NCI-H446 (cell line): Measurements from ENCODE around the gene CD48.

Source experiments
- DNase-seq, 2 experiments: peaks; one replicate each; lab custom pipeline; 2025; lab: John Stamatoyannopoulos, UW

CD48 gene, protein sequence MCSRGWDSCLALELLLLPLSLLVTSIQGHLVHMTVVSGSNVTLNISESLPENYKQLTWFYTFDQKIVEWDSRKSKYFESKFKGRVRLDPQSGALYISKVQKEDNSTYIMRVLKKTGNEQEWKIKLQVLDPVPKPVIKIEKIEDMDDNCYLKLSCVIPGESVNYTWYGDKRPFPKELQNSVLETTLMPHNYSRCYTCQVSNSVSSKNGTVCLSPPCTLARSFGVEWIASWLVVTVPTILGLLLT

GRCh38 chr1:160711602-160712311 lies at the start of gene CD48:
Gene CD48 (minus strand): TSS chr1:160711822. CDS start chr1:160711763, 59 bp downstream.
- no peak for DNase-seq

GRCh38 chr1:160761046-160761445 lies 49.4 kb upstream of the CD48 start:
- DNase-seq: no peak

GRCh38 chr1:160759740-160760139 lies 48.1 kb upstream of the CD48 start:
- no peak for DNase-seq

DNA sequence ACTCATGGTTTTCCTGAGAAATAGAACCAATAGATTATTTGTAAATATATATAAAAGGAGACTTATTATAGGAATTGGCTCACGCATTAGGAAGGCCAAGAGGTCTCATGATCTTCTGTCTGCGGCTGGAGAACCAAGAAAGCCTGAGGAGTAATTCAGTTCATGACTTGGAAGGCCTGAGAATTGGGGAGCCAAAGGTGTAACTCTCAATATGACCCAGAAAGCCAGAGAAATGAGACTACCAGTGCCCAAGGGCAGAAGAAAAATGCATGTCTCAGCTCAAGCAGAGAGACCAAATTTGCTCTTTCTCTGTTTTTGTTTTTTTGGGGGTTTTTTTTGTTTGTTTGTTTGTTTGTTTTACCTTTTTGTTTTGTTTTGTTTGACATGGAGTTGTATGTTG lies 46.9 kb upstream of the CD48 start:
- DNase-seq: no peak

- no peak for DNase-seq
Observed at GRCh38 chr1:160756849-160757201, 45.2 kb upstream of the CD48 start.

DNA sequence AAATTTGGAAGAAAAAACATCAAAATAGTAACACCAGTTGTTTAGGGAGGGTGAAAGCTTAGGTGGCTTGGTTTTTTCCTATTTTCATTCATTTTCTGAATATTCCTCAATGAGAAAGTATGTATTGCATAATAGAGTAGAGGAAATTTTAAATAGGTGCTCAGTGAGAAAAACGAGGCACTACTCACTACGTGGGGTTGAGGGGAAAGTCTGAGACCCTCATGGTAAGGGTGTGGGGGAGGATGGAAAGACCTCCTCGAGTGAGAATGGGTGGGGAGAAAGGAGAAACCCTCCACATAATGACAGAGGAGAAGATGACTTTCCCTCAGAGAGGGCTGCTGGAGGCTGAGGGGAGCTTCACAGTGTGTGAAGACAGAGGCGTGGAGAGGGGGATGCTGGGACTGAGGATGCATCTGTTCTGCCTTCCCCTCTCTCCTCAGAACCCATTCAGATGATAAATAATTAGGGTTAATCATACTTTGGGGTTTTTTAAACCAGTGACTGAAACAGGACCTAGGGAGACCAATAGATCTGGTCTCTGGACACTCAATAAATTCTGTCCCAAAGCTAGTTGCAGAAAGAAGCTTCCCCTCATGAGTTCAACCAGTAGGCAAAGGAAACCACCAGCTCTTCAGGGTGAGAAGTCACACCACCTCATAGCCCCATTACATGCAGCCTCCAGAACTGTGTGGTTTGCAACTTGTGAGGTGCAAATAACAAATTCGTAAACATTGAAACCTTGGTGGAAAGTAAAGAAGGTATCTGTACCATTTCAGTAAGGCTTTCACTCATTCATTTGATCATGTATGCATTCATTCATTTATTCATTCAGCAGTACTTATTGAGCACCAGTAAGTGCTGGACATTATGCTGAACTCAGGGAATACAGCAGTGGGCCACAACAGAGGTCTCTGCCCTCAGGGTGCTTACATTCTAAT lies 44.6 kb upstream of the CD48 start:
- no peak for DNase-seq

GRCh38 chr1:160755461-160755860 lies 43.8 kb upstream of the CD48 start:
- DNase-seq: no peak

DNA sequence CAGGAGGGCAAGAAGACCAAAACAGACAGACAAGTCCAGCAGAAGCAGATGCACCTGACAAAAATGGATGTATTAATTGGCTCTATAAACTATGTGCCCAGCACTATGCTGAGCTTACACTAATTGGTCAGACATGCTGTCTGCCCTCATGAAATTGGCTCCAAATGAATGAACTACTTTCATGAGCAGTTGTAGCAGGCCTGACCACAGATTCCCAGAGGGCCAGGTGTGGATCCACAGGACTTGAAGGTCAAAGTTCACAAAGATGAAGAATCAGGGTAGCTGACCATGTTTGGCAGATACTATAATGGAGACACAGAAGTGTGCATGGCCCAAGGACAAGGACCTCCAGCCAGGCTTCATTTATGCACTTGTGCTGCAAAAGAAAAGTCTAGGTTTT lies 42.0 kb upstream of the CD48 start:
- no peak for DNase-seq

- no peak for DNase-seq
Observed at GRCh38 chr1:160752924-160753323, 41.3 kb upstream of the CD48 start.

DNA sequence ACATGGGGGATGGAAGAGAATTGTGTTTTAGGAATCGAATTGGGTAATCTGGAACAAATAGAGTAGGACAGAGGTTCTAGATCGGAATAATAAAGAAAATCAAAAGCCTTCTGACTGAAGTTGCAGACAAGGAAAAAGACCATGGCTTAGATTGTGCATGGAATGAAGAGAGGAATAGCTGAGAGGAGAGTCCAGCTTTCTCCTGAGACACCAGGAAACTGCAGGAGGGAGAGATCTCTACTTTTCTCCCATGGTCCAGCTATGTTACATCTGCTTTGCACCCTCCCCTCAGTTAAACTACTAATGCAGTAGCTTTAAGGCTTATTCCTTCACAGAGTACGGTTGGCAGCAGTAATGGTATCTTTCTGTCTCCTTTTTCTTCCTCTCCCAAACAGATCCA lies 40.8 kb upstream of the CD48 start:
- no peak for DNase-seq

DNA sequence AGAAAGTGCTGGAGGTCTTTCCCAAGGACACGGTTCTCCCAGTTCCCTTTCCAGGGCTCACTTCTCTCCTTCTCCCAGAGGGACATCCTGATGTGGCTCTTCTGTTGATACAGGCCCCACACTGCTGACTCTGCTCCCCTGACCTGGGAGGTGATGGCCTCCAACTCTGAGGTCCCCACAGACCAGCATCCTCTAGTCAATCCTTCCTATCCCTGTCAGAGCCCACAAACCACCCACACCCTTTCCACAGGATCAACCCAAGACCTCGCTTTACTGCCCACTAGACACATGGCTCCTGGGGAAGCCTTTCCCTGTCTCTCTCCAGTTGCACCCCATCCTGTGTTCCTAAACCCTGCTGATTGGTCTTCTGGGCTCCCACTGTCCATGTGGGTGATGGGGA lies 39.0 kb upstream of the CD48 start:
- DNase-seq: no peak

GRCh38 chr1:160748878-160749269 lies 37.3 kb upstream of the CD48 start:
- DNase-seq: no peak

GRCh38 chr1:160748181-160748877 lies 36.7 kb upstream of the CD48 start:
- DNase-seq: no peak

DNA sequence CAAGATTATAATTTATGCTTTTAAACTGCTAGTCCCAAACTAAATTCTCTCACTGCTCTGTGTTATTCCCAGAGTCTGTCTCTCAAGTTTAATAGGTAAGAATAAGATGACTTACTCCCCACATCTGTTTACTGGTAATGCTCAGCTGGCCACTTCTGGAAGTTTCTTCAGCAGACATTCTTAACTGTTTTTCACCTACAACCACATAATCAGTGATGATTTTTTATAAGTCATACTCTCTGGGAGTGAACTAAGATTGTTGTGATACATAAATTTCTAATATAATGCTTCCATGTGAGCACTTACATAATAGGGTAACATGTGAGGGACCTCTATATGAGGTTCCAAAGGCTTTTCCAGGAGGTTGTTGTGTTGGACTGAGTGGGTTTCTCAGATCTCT lies 36.1 kb upstream of the CD48 start:
- DNase-seq: no peak

DNA sequence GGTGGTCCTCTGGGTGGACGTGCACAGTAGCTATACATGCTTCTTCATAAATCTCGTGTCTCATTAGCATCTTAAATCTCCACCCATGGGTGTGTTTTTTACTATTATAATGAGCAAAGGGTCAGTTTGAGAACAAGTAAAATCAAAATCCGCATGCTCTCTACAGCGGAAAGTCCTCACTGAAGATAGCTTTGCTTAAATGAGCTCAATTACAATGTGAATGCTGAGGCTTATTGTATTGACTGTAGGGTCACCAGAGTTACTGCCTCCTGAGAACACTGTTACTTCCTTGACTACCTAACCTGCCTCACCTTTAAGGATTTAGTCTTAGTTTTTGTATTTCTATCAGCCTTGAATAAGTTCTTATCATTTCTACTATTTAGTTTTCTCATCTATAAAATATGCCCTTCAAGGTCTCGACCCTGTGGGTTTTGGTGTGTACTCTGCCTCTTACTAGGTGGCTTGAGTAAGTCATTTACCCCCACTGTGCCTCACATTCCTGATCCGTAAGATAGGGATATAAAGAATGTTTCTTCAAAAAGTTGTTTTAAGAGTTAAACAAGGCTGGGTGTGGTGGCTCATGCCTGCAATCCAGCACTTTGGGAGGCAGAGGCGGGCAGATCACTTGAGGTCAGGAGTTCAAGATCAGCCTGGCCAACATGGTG lies 35.3 kb upstream of the CD48 start:
- no peak for DNase-seq

- no peak for DNase-seq
Observed at GRCh38 chr1:160745551-160745950, 33.9 kb upstream of the CD48 start.

- DNase-seq: no peak
Observed at GRCh38 chr1:160744852-160745520, 33.4 kb upstream of the CD48 start.

GRCh38 chr1:160744199-160744851 lies 32.7 kb upstream of the CD48 start:
- no peak for DNase-seq

GRCh38 chr1:160743266-160743665 lies 31.6 kb upstream of the CD48 start:
- no peak for DNase-seq

GRCh38 chr1:160742428-160743127 lies 31.0 kb upstream of the CD48 start:
- DNase-seq: no peak
